ENCODE measurements around the gene GIGYF2.
A peak's percentile ranks its signal among the peaks of the same experiment; 100 is the strongest.

The GIGYF2 gene

GRCh38 chr2:232761301-232761907 is 64.3 kb downstream of the GIGYF2 start:
- DNase-seq = no peak

DNA sequence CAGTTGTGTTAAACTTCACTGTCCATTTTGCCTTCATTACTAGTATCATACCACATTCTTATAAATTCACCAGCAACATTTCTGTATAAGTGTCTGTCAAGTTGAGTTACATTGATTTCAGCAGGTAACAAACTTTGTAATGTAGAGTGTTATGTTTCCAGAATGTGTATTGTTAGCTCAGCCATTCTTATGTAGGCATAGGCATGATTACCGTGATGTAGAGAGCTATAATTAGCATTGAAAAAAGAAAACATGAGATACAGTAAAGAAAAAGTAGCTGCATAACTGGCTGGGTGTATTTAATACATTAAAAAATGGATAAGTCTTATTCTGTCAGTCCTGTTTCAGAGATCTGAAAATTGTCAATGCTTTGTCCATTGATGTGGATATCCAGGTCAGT is 70.7 kb downstream of the GIGYF2 start:
- no peak for DNase-seq

DNA sequence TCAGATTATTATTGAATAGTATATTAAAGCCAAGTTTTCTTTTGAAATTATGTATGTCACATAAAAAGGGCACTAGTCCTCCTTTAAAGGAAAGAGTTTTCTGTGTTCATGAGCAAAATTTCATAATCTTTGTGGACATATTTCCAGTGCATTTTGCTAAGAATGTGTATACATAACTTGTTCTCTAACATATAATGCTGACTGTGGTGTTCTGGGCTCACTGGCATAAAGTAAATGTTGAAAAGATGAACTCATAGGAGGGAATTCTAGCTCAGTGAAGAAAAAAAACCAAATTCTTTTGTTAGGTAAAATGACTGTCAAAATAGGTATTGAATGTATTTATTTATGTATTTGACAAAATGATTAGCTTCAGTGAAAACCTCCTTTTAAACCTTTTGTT is 73.1 kb downstream of the GIGYF2 start:
- no peak for DNase-seq

GRCh38 chr2:232771870-232772269 is 74.7 kb downstream of the GIGYF2 start:
- no peak for DNase-seq

- no peak for DNase-seq
Measured at GRCh38 chr2:232772531-232772930, 75.4 kb downstream of the GIGYF2 start.

- DNase-seq = no peak
Measured at GRCh38 chr2:232773815-232774214, 76.7 kb downstream of the GIGYF2 start.

- DNase-seq = no peak
Measured at GRCh38 chr2:232776435-232776834, 79.3 kb downstream of the GIGYF2 start, which contains the start of gene KCNJ13. KCNJ13 (minus strand) TSS chr2:232776565; CDS start chr2:232771362, 5,203 bp downstream.

GRCh38 chr2:232777276-232777675 is 80.1 kb downstream of the GIGYF2 start:
- no peak for DNase-seq

GRCh38 chr2:232779465-232779864 is 82.3 kb downstream of the GIGYF2 start:
- DNase-seq = no peak

DNA sequence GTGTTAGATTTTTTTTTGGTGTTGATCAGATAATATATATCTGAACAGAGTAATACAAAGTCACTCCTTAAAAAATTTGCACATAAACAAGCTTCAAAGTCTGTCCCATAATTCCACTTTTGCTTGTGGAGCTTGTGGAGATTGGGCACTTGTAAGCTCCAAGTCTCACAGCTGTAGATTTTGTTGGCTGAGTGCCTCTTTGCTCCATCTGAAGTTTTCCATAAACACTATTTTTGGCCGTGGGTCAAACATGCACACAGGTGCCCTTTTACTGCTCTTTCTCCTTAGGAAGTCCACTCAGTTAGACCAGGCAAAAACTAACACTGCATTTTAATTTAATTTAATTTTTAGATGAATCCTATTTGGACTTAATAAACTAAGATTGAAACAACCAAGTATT is 82.8 kb downstream of the GIGYF2 start:
- peak; percentile 50 for DNase-seq

GRCh38 chr2:232781765-232782164 is 84.6 kb downstream of the GIGYF2 start:
- DNase-seq = no peak

DNA sequence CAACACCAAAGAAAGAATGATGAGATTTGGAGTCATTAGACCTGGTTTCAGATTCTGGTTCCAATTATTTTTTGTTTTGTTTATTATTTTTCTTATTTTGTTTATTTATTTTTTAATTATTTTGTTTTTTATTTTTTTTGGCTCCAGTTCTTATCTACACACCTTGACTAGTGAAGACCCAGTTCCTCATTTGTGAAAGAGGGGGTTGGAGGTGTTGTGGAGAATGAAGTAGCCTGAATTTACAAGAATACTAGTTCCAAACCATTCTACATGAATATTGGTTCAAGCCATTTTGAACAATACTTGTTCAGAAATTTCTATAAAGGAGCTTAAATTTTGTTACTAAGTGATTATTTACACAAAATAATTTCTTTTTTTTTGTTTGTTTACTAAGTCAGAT is 86.1 kb downstream of the GIGYF2 start:
- DNase-seq = no peak

GRCh38 chr2:232787806-232788205 is 90.7 kb downstream of the GIGYF2 start:
- DNase-seq = no peak

GRCh38 chr2:232789082-232789481 is 92.0 kb downstream of the GIGYF2 start:
- no peak for DNase-seq

GRCh38 chr2:232791518-232791917 is 94.4 kb downstream of the GIGYF2 start:
- DNase-seq = no peak

GRCh38 chr2:232793271-232793670 is 96.1 kb downstream of the GIGYF2 start:
- DNase-seq = no peak

GRCh38 chr2:232794981-232795380 is 97.8 kb downstream of the GIGYF2 start:
- DNase-seq = no peak

- DNase-seq = peak; percentile 3
Measured at GRCh38 chr2:232795920-232796319, 98.8 kb downstream of the GIGYF2 start.

GRCh38 chr2:232798187-232798586 is 101.1 kb downstream of the GIGYF2 start:
- DNase-seq = no peak

DNA sequence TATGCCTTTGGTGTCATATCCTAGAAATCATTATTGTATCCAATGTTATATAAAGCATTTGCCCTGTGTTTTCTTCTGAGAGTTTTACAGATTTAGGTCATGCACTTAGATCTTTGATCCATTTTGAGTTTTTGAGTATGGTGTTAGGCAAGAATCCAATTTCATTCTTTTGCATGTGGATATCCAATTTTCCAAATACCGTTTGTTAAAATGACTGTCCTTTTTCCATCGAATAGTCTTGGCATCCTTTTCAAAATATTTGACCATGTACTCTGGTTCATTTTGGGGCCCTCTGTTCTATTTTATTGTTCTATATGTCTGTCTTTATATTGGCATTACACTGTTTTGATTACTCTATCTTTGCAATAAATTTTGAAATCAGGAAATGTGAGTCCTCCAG is 103.0 kb downstream of the GIGYF2 start:
- no peak for DNase-seq

GRCh38 chr2:232802091-232802490 is 105.0 kb downstream of the GIGYF2 start:
- no peak for DNase-seq

DNA sequence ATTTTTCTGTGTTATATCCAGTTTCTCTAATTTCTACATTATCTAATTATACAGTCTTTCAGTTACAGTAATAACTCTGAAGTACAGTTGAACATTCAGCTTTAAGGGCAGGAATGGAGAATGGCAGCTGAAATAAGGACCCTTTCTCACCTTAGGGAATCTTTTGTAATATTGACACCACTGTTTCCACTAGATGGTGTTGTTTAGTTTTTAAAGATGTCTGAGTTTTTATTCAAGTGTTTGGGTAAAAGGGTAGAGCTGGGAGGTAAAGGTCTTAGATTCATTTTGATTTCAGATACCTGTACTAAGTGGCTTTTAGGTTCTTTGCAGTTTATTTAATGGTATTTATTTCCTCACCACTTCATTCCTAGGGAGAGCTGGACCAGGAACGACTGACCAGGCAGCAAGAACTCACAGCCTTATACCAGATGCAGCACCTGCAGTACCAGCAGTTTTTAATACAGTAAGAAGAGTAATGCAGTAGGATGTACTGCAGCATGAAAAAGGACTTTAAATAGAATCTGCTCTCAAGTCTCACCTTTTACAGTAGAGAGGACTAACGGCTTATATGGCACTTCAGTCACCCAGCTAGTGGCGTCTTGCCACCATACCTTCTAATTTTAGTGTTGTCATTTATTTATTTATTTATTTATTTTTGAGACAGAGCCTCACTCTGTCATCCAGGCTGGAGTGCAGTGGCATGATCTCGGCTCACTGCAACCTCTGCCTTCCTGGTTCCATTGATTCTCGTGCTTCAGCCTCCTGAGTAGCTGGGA is 112.4 kb downstream of the GIGYF2 start:
- DNase-seq = no peak

- DNase-seq = no peak
Measured at GRCh38 chr2:232810444-232810843, 113.3 kb downstream of the GIGYF2 start.

- no peak for DNase-seq
Measured at GRCh38 chr2:232815569-232815968, 118.4 kb downstream of the GIGYF2 start.

DNA sequence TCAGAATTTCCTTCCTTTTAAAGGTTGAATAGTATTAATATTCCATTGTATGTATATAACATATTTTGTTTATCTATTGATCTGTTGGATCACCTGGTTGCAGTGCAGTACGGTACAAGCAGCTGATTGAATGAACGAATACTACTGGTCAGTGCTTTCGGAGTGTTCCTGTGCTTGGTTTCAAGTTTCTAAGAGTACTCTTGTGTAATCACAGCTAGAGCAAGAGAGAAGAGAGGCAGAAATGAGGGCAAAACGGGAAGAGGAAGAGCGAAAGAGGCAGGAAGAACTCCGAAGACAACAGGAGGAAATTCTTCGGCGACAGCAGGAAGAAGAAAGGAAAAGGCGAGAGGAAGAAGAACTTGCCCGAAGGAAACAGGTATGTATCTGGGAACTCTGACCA is 119.5 kb downstream of the GIGYF2 start:
- DNase-seq = peak; percentile 19

All from DMS79 (cell line).